ELF-1 (cell line): ENCODE data around the gene BEAN1.
A peak's percentile ranks its signal among the peaks of the same experiment; 100 is the strongest.
"Not testable (repeated sequence)": the region's sequence is repeated elsewhere in the genome, so short reads cannot be mapped to it uniquely, and the experiment has no call there.

ENCODE experiments used
- DNase-seq: peaks from one replicate; pipeline ENCODE4 v3.0.0-alpha.2; 2016; ENCODE audit warnings: low read depth, low spot score

BEAN1 gene

GRCh38 chr16:66441586-66442375, 14.7 kb downstream of the BEAN1 start:
- DNase-seq: no peak

GRCh38 chr16:66442502-66443268, 15.6 kb downstream of the BEAN1 start:
- DNase-seq: no peak

GRCh38 chr16:66443269-66443652, 16.2 kb downstream of the BEAN1 start:
- no peak for DNase-seq

GRCh38 chr16:66444049-66444481, 17.0 kb downstream of the BEAN1 start:
- DNase-seq: peak; percentile 17

- DNase-seq: no peak
Measured at GRCh38 chr16:66446737-66447136, 19.6 kb downstream of the BEAN1 start.

GRCh38 chr16:66447491-66447890, 20.4 kb downstream of the BEAN1 start:
- DNase-seq: no peak

- no peak for DNase-seq
Measured at GRCh38 chr16:66451548-66451947, 24.5 kb downstream of the BEAN1 start.

- not testable (repeated sequence) for DNase-seq
Measured at GRCh38 chr16:66453230-66453629, 26.1 kb downstream of the BEAN1 start.

- no peak for DNase-seq
Measured at GRCh38 chr16:66454751-66455150, 27.7 kb downstream of the BEAN1 start.

- DNase-seq: no peak
Measured at GRCh38 chr16:66455970-66456369, 28.9 kb downstream of the BEAN1 start.

GRCh38 chr16:66457888-66458287, 30.8 kb downstream of the BEAN1 start:
- DNase-seq: peak; percentile 60

- DNase-seq: no peak
Measured at GRCh38 chr16:66458292-66458691, 31.2 kb downstream of the BEAN1 start.

GRCh38 chr16:66458853-66459252, 31.8 kb downstream of the BEAN1 start:
- no peak for DNase-seq

GRCh38 chr16:66459878-66460277, 32.8 kb downstream of the BEAN1 start:
- peak; percentile 49 for DNase-seq

GRCh38 chr16:66460703-66461102, 33.6 kb downstream of the BEAN1 start:
- no peak for DNase-seq

GRCh38 chr16:66462912-66463311, 35.8 kb downstream of the BEAN1 start:
- no peak for DNase-seq

- not testable (repeated sequence) for DNase-seq
Measured at GRCh38 chr16:66465946-66466345, 38.9 kb downstream of the BEAN1 start.

GRCh38 chr16:66466636-66467035, 39.5 kb downstream of the BEAN1 start:
- DNase-seq: not testable (repeated sequence)

- no peak for DNase-seq
Measured at GRCh38 chr16:66467611-66468010, 40.5 kb downstream of the BEAN1 start.

- DNase-seq: no peak
Measured at GRCh38 chr16:66468321-66468965, 41.3 kb downstream of the BEAN1 start.

GRCh38 chr16:66469291-66469946, 42.3 kb downstream of the BEAN1 start:
- DNase-seq: no peak
